GM12891 (cell line): ENCODE data around the gene CFAP58.

Experiments used
- PAX5 ChIP-seq: IDR thresholded peaks from 2 replicates; pipeline ENCODE4 v1.6.1; 2011; ENCODE audit warnings: low read length, moderate library complexity, mild to moderate bottlenecking; ENCODE audit not compliant: insufficient read depth, severe bottlenecking
- POLR2A ChIP-seq: IDR thresholded peaks from 2 replicates; pipeline ENCODE4 v1.6.1; 2011; ENCODE audit warnings: low read depth, low read length, control low read depth

GRCh38 chr10:104415526-104416165 is 62.0 kb downstream of the CFAP58 start:
- no peak for TF ChIP-seq POLR2A
- no peak for TF ChIP-seq PAX5
